Muscle layer of duodenum (tissue), 2 donors: ENCODE results near the gene COG3.

Experiments used
- H3K27ac ChIP-seq: one replicate; pipeline ENCODE4 v1.7.0; 2013; ENCODE audit warnings: mild to moderate bottlenecking, low read length
- H3K27me3 ChIP-seq: one replicate; pipeline ENCODE4 v1.7.0; 2013; ENCODE audit warnings: low read depth, mild to moderate bottlenecking, control low read depth, low read length
- H3K36me3 ChIP-seq, 2 donors: one replicate each; pipeline ENCODE4 v1.7.0; 2013; ENCODE audit warnings: low read length in 2 of 2, control low read depth in 1 of 2, mild to moderate bottlenecking in 1 of 2; ENCODE audit not compliant: insufficient read depth in 2 of 2, control insufficient read depth in 1 of 2
- H3K4me1 ChIP-seq, 2 donors: one replicate each; pipeline ENCODE4 v1.7.0; 2013; ENCODE audit warnings: low read length in 2 of 2, mild to moderate bottlenecking in 2 of 2, control low read depth in 1 of 2, moderate library complexity in 1 of 2; ENCODE audit not compliant: insufficient read depth in 2 of 2, control insufficient read depth in 1 of 2
- H3K4me3 ChIP-seq, 2 donors: one replicate each; pipeline ENCODE4 v1.7.0; 2013; ENCODE audit warnings: low read length in 2 of 2, low read depth in 1 of 2, mild to moderate bottlenecking in 1 of 2
- H3K9me3 ChIP-seq, 2 donors: one replicate each; pipeline ENCODE4 v1.7.0; 2013; ENCODE audit warnings: low read length in 2 of 2, control low read depth in 1 of 2, mild to moderate bottlenecking in 1 of 2; ENCODE audit not compliant: control insufficient read depth in 1 of 2
- donor health status: healthy.

The COG3 gene

GRCh38 chr13:45482571-45483173 lies 17.9 kb downstream of the COG3 start:
- no peak overlapping the region for H3K27ac ChIP-seq
- H3K4me1 ChIP-seq, result no peaks in the 10 kb centered on the region
- no peak overlapping the region for H3K4me3 ChIP-seq
- H3K9me3 ChIP-seq, result no peaks in the 10 kb centered on the region
- H3K36me3 ChIP-seq, result peaks cover 20 to 32% of the 10 kb centered on the region in 2 donors
- no peaks in the 10 kb centered on the region for H3K27me3 ChIP-seq

- Histone ChIP-seq H3K4me1 (no peaks in the 10 kb centered on the region), H3K27ac (no peak overlapping the region), H3K36me3 (peaks cover 33 to 44% of the 10 kb centered on the region in 2 donors), H3K9me3 (no peaks in the 10 kb centered on the region), H3K27me3 (no peaks in the 10 kb centered on the region), H3K4me3 (no peak overlapping the region)
These were observed 22.9 kb downstream of the COG3 start for GRCh38 chr13:45487604-45488003.

GRCh38 chr13:45490068-45490467 lies 25.3 kb downstream of the COG3 start:
- no peak overlapping the region for H3K27ac ChIP-seq
- H3K9me3 ChIP-seq, result no peaks in the 10 kb centered on the region
- no peak overlapping the region for H3K4me3 ChIP-seq
- H3K27me3 ChIP-seq, result no peaks in the 10 kb centered on the region
- no peaks in the 10 kb centered on the region for H3K4me1 ChIP-seq
- peaks cover 21 to 42% of the 10 kb centered on the region in 2 donors for H3K36me3 ChIP-seq

GRCh38 chr13:45492538-45492937 lies 27.8 kb downstream of the COG3 start:
- H3K36me3 ChIP-seq, result peaks cover 21 to 41% of the 10 kb centered on the region in 2 donors

GRCh38 chr13:45496942-45497341 lies 32.2 kb downstream of the COG3 start:
- no peaks in the 10 kb centered on the region for H3K4me1 ChIP-seq
- H3K36me3 ChIP-seq, result peaks cover 20 to 40% of the 10 kb centered on the region in 2 donors
- H3K9me3 ChIP-seq, result no peaks in the 10 kb centered on the region
- no peak overlapping the region for H3K27ac ChIP-seq
- H3K27me3 ChIP-seq, result no peaks in the 10 kb centered on the region
- H3K4me3 ChIP-seq, result no peak overlapping the region

More at GRCh38 chr13:45492538-45492937, 27.8 kb downstream of the COG3 start:
- H3K9me3 ChIP-seq, result no peaks in the 10 kb centered on the region
- no peak overlapping the region for H3K4me3 ChIP-seq
- H3K27me3 ChIP-seq, result no peaks in the 10 kb centered on the region
- H3K27ac ChIP-seq, result no peak overlapping the region
- H3K4me1 ChIP-seq, result no peaks in the 10 kb centered on the region

- H3K4me1 ChIP-seq, result no peaks in the 10 kb centered on the region
- peak overlapping the region; percentile 3 for H3K27ac ChIP-seq
- no peaks in the 10 kb centered on the region for H3K27me3 ChIP-seq
- no peaks in the 10 kb centered on the region for H3K9me3 ChIP-seq
- peaks cover 37 to 54% of the 10 kb centered on the region in 2 donors for H3K36me3 ChIP-seq
- H3K4me3 ChIP-seq, result no peak overlapping the region
These were observed 35.9 kb downstream of the COG3 start for GRCh38 chr13:45500492-45501174.

GRCh38 chr13:45501175-45501526 lies 36.4 kb downstream of the COG3 start:
- Histone ChIP-seq H3K27me3 (no peaks in the 10 kb centered on the region), H3K4me3 (no peak overlapping the region), H3K36me3 (peaks cover 38 to 57% of the 10 kb centered on the region in 2 donors), H3K9me3 (no peaks in the 10 kb centered on the region), H3K27ac (peak overlapping the region; percentile 3), H3K4me1 (no peaks in the 10 kb centered on the region)

- H3K36me3 ChIP-seq, result peaks cover 34 to 59% of the 10 kb centered on the region in 2 donors
- H3K27ac ChIP-seq, result no peak overlapping the region
- H3K4me1 ChIP-seq, result no peaks in the 10 kb centered on the region
- H3K27me3 ChIP-seq, result no peaks in the 10 kb centered on the region
- H3K4me3 ChIP-seq, result no peak overlapping the region
- no peaks in the 10 kb centered on the region for H3K9me3 ChIP-seq
These were observed 38.9 kb downstream of the COG3 start for GRCh38 chr13:45503658-45504057.

- Histone ChIP-seq H3K4me3 (no peak overlapping the region), H3K27me3 (no peaks in the 10 kb centered on the region), H3K4me1 (no peaks in the 10 kb centered on the region), H3K27ac (no peak overlapping the region), H3K9me3 (no peaks in the 10 kb centered on the region), H3K36me3 (peaks cover 47 to 58% of the 10 kb centered on the region in 2 donors)
These were observed 42.1 kb downstream of the COG3 start for GRCh38 chr13:45506811-45507210.

GRCh38 chr13:45508776-45509175 lies 44.0 kb downstream of the COG3 start:
- no peaks in the 10 kb centered on the region for H3K9me3 ChIP-seq
- H3K27ac ChIP-seq, result no peak overlapping the region
- peaks cover 43 to 62% of the 10 kb centered on the region in 2 donors for H3K36me3 ChIP-seq

GRCh38 chr13:45510672-45511071 lies 45.9 kb downstream of the COG3 start:
- peaks cover 43 to 50% of the 10 kb centered on the region in 2 donors for H3K36me3 ChIP-seq
- no peak overlapping the region for H3K27ac ChIP-seq
- H3K9me3 ChIP-seq, result no peaks in the 10 kb centered on the region
- H3K4me1 ChIP-seq, result no peaks in the 10 kb centered on the region
- no peak overlapping the region for H3K4me3 ChIP-seq
- H3K27me3 ChIP-seq, result no peaks in the 10 kb centered on the region

More at GRCh38 chr13:45508776-45509175, 44.0 kb downstream of the COG3 start:
- H3K4me3 ChIP-seq, result no peak overlapping the region
- no peaks in the 10 kb centered on the region for H3K4me1 ChIP-seq
- H3K27me3 ChIP-seq, result no peaks in the 10 kb centered on the region
